Prostate gland (tissue), 2 donors: ENCODE results near the gene CTNNAL1.

Experiments used
- CTCF ChIP-seq, 4 experiments: fragments of 200-600 bp in 2 of 4; fragments of 450-650 bp in 2 of 4; sonication (generic) in 2 of 4; IDR thresholded peaks; 1 replicate in 3 of 4; 2 replicates in 1 of 4; pipeline ENCODE4 v1.5.1; 2016 to 2019; ENCODE audit warnings: antibody characterized with exemption in 4 of 4, mild to moderate bottlenecking in 2 of 4, moderate library complexity in 2 of 4
- POLR2A ChIP-seq: fragments of 450-650 bp; IDR thresholded peaks from one replicate; pipeline ENCODE4 v1.6.1; 2016; ENCODE audit warnings: antibody characterized with exemption, mild to moderate bottlenecking
- POLR2AphosphoS5 ChIP-seq: sonication (generic); formaldehyde crosslinking; IDR thresholded peaks from one replicate; pipeline ENCODE4 v1.6.1; 2017; ENCODE audit warnings: antibody characterized with exemption

- TF ChIP-seq CTCF (IDR thresholded peaks at IDR 0.05) = no peak
- TF ChIP-seq POLR2A = no peak
- TF ChIP-seq POLR2AphosphoS5 = no peak
Measured at GRCh38 chr9:109017061-109017460, 3.8 kb upstream of the CTNNAL1 start.
